Omental fat pad (tissue), 4 donors: ENCODE measurements around the gene TIMM50. TPM values are rescaled to one million over a fixed set of nuclear protein-coding genes. Genes with fewer than 3 reads are reported as not detected.

Experiments used
- ATAC-seq: fragments of 150-250 bp; one replicate; pipeline ENCODE4 v1.9.1; 2016; ENCODE audit warnings: mild to moderate bottlenecking, moderate library complexity; ENCODE audit not compliant: low FRiP score
- DNase-seq: peaks from one replicate; pipeline ENCODE4 v3.0.0-alpha.2; 2019; ENCODE audit warnings: low spot score
- CTCF ChIP-seq, 3 donors: fragments of 450-650 bp; IDR thresholded peaks; one replicate each; pipeline ENCODE4 v1.5.1; 2016 to 2017; ENCODE audit warnings: antibody characterized with exemption in 3 of 3, mild to moderate bottlenecking in 3 of 3, moderate library complexity in 2 of 3
- total RNA-seq, 4 donors: library from RNA; depleted of rRNA; stranded (reverse); fragments of >200 nt; gene quantifications; one replicate each; pipeline ENCODE4 v1.1.0, GENCODE V29; 2016

TIMM50 gene
- total RNA-seq, 4 donors from 2014 or later = 36.4 to 65.7 (median 50.3) TPM

DNA sequence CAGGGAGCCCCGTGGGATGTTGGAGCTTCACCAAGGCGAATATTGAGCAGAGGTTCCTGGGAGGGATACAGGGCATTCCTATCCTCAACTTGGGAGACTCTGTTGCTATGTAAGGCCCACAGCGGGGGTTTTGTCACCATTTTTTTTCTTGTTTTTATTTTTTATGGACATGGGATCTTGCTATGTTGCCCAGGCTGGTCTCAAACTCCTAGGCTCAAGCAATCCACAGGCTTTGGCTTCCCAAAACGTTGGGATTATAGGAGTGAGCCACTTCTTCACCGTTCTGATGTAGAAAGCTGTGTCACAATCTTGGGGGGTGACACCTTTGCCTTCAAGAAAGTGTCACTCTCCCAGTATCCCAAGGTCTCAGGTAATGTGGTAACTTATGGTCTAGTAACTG, 20.7 kb downstream of the TIMM50 start:
- DNase-seq (no peak), ATAC-seq (no peak)
- TF ChIP-seq CTCF (IDR thresholded peaks at IDR 0.05) = no peak

GRCh38 chr19:39502640-39503417, 22.2 kb downstream of the TIMM50 start:
- DNase-seq (no peak), ATAC-seq (no peak)
- peak in 1 of 3 donors; percentile 66 for TF ChIP-seq CTCF (IDR thresholded peaks at IDR 0.05)

DNA sequence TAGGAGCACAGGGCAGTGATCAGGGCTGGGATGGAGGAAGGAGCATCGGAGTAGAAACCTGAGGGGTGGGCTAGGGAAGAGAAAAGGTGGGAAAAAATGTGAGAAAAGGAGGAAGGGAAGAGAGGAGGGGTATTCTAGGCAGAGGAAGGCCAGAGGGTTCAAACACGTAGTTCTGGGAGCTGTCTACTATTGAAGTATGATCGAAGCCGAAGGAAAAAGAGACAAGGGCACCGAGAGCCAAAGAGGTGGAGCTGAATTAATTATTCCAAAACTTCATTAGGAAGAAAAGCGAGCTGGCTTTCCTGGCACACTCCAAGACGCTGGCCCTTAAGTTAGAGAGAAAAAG, 25.9 kb downstream of the TIMM50 start:
- no peak for DNase-seq
- no peak for TF ChIP-seq CTCF (IDR thresholded peaks at IDR 0.05)
- no peak for ATAC-seq

GRCh38 chr19:39506944-39507714, 26.5 kb downstream of the TIMM50 start:
- no peak for TF ChIP-seq CTCF (IDR thresholded peaks at IDR 0.05)
- ATAC-seq = peak; percentile 50

GRCh38 chr19:39507715-39508364, 27.2 kb downstream of the TIMM50 start:
- no peak for ATAC-seq
- no peak for TF ChIP-seq CTCF (IDR thresholded peaks at IDR 0.05)
- no peak for DNase-seq

More at GRCh38 chr19:39506944-39507714, 26.5 kb downstream of the TIMM50 start:
- DNase-seq = no peak

- ATAC-seq (no peak), DNase-seq (no peak)
- no peak for TF ChIP-seq CTCF (IDR thresholded peaks at IDR 0.05)
These were observed 28.0 kb downstream of the TIMM50 start for GRCh38 chr19:39508629-39509028.
